Measurements from ENCODE around the gene EARS2.

DNA sequence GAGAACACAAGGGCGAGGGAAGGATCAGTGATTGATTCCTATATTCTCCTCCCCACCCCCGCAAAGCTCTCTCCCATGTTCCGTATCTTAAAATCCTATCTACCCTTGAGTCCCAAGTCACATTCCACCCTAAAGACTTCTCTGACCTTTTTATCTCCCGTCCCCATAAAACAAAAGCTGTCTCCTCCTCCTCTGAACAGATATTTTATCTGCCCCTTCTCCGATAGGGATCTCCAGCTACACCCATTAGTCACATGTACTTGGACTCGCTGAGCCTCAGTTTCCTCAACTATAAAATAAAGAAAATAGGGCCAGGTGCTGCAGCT lies 59.6 kb downstream of the EARS2 start:
- no peak for TF ChIP-seq YY1 (IDR thresholded peaks at IDR 0.05; ENCODE audit: low read depth)
- TF ChIP-seq TEAD4 (IDR thresholded peaks at IDR 0.05), result no peak
- no peak for TF ChIP-seq FOXM1 (IDR thresholded peaks at IDR 0.05; ENCODE audit: borderline replicate concordance, low read depth)
- TF ChIP-seq EP300 (IDR thresholded peaks at IDR 0.05; ENCODE audit: borderline replicate concordance), result no peak
- no peak for TF ChIP-seq CREB1 (IDR thresholded peaks at IDR 0.05; ENCODE audit: low read depth)
- TF ChIP-seq NFIC (IDR thresholded peaks at IDR 0.05), result no peak
- TF ChIP-seq, protein P1, sequence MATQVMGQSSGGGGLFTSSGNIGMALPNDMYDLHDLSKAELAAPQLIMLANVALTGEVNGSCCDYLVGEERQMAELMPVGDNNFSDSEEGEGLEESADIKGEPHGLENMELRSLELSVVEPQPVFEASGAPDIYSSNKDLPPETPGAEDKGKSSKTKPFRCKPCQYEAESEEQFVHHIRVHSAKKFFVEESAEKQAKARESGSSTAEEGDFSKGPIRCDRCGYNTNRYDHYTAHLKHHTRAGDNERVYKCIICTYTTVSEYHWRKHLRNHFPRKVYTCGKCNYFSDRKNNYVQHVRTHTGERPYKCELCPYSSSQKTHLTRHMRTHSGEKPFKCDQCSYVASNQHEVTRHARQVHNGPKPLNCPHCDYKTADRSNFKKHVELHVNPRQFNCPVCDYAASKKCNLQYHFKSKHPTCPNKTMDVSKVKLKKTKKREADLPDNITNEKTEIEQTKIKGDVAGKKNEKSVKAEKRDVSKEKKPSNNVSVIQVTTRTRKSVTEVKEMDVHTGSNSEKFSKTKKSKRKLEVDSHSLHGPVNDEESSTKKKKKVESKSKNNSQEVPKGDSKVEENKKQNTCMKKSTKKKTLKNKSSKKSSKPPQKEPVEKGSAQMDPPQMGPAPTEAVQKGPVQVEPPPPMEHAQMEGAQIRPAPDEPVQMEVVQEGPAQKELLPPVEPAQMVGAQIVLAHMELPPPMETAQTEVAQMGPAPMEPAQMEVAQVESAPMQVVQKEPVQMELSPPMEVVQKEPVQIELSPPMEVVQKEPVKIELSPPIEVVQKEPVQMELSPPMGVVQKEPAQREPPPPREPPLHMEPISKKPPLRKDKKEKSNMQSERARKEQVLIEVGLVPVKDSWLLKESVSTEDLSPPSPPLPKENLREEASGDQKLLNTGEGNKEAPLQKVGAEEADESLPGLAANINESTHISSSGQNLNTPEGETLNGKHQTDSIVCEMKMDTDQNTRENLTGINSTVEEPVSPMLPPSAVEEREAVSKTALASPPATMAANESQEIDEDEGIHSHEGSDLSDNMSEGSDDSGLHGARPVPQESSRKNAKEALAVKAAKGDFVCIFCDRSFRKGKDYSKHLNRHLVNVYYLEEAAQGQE (IDR thresholded peaks at IDR 0.05; ENCODE audit: low read depth), result no peak
- TF ChIP-seq, protein P2, sequence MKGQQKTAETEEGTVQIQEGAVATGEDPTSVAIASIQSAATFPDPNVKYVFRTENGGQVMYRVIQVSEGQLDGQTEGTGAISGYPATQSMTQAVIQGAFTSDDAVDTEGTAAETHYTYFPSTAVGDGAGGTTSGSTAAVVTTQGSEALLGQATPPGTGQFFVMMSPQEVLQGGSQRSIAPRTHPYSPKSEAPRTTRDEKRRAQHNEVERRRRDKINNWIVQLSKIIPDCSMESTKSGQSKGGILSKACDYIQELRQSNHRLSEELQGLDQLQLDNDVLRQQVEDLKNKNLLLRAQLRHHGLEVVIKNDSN (IDR thresholded peaks at IDR 0.05), result no peak
- no peak for TF ChIP-seq ZBTB7A (IDR thresholded peaks at IDR 0.05; ENCODE audit: low read depth)
- no peak for TF ChIP-seq MAX (IDR thresholded peaks at IDR 0.05)
- no peak for TF ChIP-seq EGR1 (IDR thresholded peaks at IDR 0.05)
- TF ChIP-seq RAD21 (IDR thresholded peaks at IDR 0.05; ENCODE audit: low read depth), result no peak
- TF ChIP-seq TAF1 (IDR thresholded peaks at IDR 0.05; ENCODE audit: low read depth), result no peak
- TF ChIP-seq CEBPB (IDR thresholded peaks at IDR 0.05), result no peak

Data from Ishikawa (cell line).